ENCODE measurements around the gene GRAMD2A.
"Not testable (repeated sequence)": the region's sequence is repeated elsewhere in the genome, so short reads cannot be mapped to it uniquely, and the experiment has no call there.

Gene GRAMD2A

DNA sequence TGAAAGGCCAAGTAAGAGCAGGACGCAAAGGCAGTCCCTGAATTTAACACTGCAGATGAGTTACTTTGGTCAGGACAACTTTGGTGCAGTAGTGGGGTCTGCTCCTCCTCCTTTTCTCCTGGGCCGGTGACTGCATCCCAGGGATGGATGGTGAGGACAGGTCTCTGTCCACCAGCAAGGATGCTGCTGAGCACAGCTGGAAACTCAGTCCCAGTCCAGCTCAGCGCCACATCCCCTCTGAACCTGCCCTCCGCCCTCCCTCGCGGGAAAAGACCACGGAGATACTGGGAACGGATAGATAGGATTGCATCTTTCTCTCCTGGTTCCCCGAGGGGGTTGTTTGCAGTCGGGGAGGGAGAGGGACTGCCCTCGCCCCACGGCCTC, 13.8 kb downstream of the GRAMD2A start:
- no peak for DNase-seq

DNA sequence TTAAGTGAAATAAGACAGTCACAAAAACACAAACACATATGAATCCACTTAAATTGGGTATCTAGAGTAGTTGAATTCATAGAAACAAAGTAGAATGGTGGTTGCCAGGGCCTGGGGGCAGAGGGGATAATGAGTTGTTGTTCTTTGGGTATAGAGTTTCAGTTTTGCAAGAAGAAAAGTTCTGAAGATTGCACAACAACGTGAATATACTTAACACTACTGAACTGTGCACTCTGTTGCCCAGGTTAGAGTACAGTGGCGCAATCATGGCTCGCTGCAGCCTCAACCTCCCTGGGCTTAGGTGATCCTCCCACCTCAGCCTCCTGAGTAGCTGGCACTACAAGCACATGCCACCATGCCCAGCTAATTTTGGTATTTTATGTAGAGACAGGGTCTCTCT, 14.9 kb downstream of the GRAMD2A start:
- DNase-seq: no peak

DNA sequence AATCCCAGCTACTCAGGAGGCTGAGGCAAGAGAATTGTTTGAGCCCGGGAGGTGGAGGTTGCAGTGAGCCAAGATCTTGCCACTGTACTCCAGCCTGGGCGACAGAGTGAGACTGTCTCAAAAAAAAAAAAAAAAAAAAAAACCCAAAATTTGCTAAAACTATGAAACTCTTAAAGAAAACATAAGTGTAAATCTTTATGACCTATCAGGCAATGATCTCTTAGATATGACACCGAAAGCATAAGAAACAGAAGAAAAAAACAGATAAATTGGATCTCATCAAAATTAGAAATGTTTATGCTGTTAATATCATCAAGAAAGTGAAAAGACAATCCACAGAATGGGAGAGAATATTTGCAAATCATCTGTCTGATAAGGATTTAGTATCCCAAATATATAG, 15.3 kb downstream of the GRAMD2A start:
- DNase-seq: no peak

DNA sequence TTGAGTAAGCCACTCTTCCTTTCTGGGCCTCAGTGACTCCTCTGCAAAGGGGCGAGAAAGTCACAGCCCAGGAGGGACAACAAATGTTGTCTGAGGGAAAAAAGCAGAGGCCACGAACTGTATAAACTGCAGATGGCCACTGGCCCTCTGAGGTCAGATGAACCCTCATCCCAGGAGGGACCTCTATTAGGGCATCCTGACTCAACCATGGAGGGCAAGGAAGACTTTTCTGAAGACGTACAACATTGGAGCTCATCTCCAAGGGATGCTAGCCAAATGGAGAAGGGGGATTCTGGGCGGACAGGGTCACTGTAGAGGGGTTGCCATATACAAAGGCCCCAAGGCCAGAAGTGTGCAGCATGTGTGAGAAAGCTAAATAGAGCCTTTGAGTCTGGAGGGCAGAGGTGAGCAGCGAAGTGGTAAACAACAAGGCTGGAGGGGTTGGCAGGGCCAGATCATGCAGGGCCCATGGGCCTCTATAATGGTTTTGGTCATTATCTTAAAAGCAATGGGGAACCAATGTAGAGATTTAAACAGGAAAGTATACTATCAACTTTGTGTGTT, 16.7 kb downstream of the GRAMD2A start:
- no peak for DNase-seq

DNA sequence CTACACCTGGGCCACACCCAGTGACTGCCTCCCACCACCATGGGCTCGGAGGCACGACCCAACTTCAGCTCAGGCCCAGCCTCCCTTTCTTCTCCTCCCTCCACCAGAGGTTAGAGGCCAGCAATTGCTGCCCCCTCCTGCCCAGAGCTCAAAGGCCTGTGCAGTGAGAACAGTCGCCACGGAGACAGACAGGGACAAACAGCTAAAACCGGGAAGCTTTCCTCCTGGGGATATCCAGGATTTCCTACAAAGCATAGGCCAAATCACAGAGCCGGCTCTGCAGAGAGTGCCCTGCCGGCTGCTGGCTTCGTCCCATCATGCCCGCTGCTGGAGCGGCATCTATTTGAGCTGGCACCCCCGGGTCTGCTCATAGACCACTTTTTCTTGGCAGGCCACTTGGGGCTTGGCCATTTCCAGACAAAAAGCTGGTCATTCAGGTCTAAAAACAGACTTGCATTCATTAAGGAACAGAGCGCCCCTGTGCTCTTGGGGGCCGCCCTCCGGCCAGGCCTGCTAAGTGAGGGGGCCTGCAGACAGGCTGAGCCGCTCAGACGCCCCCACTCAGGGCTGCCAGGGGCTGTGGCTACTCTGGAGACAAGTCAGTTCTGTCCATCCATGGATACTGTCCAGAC, 17.5 kb downstream of the GRAMD2A start:
- DNase-seq: no peak

DNA sequence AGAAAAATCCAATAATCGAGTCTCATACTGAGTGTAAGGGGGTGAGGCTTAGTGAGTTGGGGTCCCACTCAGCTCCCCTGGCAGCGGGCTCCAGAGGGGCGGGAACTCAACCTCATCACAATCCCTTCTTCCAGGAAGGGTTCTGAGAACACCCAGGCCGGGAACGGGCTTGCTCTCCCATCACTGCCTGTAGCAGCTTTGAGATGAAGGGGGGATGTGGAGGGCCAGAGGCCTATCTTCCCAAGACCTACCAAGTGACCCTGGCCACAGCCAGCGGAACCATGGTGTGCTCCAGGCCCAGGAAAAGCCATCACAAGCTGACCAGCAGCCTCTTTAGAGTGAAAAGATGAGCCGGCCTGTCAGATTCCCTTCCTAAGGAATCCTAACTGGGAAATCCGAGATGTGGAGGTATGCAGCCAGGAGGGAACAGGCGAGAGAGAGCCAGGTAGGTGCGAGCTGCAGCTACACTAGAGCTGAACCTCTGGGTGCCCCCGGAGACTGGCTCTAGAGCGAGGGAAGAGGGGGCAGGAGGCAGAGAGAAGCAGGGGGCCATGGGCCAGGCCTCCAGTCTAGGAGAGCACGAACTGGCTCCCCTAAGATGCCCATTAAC, 18.5 kb downstream of the GRAMD2A start:
- DNase-seq: no peak

DNA sequence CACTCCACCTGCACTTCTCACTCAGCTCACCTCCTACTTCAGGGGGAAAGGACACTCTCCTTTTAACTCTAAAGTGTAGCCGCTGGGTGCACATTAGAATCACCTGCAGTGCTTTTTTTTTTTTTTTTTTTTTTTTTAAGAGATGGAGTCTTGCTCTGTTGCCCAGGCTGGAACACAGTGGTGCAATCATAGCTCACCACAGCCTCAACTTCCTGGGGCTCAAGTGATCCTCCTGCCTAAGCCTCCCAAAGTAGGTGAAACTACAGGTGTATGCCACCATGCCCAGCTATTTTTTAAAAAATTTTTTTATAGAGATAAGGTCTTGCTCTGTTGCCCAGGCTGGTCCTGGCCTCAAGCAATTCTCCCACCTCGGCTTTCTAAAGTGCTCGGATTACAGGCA, 20.8 kb downstream of the GRAMD2A start:
- no peak for DNase-seq

DNA sequence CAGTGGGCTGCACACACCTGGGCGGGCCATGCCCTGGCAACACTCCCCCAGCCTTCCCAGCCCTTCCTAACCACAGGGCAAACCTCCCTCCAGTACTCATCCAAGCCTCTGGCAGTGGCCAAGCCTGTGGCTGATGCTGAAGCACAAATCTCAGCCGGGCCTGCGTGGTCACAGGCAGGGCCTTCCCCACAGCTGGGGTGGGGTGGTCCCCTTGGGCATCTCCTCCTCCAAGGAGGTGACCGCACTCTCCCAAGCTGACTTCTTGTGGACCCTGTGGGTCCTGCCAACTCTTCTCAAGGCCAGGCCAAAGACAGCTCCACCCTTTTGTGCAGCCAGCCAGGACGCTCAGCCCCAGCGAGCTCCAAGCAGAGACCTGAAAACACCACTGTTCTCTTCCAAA, 21.4 kb downstream of the GRAMD2A start:
- DNase-seq: no peak

DNA sequence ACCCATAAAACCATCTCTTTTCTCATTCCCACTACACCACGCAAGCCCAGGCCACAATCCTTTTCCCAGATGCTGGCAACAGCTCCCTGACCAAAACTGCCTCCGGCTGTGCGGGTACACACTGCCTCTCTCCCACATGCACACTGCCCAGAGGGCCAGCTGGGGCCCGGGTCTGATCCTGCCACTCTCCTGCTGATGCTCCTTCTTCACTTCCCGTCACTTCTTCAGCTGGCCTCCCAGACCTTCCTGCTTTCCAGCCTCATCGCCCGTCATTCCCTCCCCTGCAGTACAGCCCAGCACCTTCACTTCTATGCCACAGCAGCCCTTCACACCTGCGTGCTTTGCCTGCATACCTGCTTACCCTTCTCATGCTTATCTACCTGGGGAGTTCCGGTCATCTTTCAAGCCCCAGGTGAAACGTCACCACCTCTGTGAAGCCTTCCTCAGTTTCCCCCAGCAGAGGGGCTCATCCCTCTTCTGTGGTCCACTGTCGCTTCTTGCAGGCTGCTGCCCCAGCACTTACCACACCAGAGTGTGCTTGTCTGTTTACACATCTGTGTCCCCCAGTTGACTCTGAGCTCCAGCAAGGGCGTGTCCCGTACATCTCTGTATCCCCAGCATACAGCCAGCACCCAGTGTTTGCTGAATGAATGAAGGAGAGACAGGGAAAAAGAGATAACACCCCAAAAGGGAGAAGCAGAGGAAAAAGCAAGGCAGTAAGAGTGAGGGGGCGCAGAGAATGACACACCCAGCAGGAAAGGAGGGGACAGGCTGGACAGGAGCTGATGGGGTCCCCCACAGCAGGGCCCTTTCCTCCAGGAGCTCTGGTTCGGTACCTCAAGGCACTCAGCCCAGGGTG, 22.2 kb downstream of the GRAMD2A start:
- no peak for DNase-seq

DNA sequence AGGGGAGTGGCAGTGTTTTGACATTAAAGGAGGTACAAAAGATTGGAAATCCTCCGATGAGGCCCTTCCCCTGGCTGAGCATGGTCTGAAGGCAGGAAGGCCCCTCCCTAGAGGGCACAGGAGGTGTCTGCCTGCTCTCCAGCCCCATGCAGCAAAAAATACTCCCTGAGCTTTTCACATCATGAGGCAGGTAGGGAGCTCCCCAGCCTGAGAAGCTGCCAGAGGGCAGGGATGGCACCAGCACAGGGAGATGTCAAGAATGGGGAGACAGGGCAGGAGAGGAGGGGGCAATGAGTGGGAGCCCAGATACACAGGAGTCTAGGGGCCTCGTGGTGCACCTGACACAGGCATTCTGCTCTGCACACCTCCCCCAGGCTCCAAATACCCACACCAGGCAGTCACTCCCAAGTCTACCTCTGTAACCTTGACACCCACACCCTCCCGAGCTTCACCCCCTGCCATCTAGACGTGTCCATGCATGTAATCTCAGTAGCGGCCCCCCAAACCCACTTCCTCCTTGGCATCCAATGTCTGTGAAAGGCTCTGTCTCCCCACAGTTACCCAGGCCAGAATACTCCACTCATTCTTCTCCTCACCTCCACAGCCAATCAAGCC, 22.9 kb downstream of the GRAMD2A start:
- no peak for DNase-seq

DNA sequence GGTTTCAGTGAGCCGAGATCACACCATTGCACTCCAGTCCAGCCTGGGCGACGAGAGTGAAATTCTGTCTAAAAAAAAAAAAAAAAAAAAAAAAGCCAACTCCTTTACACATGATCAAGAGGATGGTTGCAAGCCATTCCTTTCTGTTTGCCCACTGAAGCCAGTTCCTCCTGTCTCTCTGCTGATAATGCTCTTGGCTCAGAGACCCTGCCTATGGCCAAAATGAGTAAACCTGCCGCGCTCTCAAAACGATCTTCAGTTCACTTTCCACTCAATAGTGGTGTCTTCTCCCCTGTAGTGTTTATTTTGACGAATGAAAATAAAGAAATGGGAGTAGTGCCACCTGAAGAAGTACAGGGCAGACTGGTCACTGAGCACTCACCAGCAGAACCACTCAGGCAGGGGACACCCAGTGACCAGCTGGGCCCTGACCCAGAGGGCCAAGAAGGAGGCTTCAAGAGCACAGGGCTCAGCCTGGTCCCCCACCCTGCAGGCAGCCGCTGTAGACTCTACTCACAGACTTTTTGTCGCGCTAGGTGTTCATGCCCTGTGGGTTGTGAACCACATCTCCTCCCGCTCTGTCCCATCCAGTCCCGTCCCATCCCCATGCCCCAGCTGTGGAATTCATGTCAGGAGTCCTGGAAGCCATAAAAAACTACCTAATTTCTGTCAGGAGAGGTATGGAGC, 23.6 kb downstream of the GRAMD2A start:
- DNase-seq: no peak

DNA sequence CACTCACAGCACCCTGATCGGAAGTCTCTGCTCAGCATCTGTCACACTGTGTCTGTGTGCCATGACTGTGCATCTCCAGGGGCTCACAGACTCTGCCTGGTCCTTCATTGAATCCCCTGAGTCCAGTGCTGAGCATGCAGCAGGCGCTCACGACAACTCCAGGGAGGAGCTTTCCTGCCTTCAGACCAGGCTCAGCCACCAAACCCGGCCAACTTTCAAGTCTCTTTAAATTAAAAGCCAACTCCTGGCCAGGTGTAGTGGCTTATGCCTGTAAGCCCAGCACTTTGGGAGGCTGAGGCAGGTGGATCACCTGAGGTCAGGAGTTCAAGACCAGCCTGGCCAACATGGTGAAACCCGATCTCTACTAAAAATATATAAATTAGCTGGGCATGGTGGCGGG, 24.2 kb downstream of the GRAMD2A start:
- no peak for DNase-seq

DNA sequence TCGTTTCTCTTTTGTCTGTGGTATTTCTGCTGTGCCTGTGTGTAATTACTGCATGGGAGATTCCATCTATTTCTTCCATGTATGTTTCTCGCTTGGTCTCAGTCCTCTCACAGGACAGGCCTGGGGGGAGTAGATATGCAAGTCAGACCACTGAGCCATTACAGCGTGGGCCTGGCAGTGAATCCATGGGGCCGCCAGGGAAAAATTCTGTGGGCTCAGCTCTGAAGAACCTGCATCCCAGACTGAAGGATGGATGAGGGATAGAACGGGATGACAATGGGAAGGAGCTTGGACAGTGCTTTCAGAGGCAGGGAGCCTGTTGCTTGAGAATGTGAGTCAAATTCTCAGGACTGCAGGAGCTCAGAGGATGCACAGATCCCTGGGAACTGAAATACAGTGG, 24.8 kb downstream of the GRAMD2A start:
- no peak for DNase-seq

DNA sequence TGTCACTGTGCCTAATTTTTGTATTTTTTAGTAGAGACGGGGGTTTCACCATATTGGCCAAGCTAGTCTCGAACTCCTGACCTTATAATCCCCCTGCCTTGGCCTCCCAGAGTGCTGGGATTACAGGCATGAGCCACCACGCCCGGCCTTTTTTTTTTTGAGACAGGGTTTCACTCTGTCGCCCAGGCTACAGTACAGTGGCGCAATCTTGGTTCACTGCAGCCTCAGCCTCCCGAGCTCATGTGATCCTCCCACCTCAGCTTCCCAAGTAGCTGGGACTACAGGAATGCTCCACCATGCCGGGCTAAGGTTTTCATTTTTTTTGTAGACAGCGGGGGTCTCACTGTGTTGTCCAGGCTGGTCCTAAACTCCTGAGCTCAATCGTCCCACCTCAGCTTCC, 25.6 kb downstream of the GRAMD2A start:
- not testable (repeated sequence) for DNase-seq

DNA sequence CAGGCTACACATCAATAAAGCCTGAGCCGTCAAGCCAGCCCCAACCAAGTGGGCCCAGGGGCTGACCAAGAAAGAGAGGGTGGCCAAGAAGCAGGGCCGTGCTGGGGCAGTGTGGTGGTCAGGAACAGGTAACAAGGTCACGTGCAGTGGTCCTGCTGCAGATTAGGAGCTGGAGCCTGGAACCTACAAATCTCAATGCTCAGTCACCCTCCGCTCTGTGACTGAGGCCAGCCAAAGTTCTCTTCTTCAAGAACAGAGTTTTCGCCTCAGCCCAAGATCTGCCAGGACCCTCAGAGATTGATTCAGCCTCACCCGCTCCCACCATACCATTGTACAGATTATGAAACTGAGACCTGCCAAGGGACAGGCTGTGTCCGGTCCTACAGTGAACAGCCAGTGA, 26.9 kb downstream of the GRAMD2A start:
- no peak for DNase-seq

DNA sequence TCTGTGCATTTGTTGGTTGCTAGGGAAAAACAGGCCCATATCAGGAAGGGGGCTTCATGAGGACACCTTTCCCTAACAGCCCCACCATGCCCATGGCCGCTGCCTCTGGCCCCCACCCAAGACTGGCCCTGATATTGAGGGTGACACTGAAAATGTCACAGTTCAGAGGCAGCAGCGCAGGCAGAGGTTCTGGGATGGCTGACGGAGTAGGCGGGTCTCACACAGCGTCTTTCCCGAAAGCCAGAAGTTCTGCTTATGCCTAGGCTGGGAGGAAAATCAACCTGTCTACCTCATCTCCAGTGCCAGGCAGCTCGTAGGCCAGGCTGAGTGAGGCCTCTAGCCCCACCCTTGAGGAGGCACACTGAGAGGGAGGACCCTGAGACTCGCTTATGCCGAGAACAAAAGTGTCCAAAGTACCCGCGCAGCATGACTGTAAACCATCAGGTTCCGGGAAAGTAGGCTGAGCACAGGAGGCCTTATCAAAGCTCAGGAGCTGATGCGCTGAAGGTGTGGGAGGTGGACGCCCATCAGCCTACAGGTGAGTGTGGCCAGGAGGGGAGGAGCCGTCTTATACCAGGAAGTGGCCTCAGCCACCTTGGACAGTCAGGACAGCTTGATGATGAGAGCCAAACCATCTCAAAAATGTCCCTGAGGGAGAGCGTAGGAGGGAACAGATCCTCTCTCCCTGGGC, 27.5 kb downstream of the GRAMD2A start:
- no peak for DNase-seq

DNA sequence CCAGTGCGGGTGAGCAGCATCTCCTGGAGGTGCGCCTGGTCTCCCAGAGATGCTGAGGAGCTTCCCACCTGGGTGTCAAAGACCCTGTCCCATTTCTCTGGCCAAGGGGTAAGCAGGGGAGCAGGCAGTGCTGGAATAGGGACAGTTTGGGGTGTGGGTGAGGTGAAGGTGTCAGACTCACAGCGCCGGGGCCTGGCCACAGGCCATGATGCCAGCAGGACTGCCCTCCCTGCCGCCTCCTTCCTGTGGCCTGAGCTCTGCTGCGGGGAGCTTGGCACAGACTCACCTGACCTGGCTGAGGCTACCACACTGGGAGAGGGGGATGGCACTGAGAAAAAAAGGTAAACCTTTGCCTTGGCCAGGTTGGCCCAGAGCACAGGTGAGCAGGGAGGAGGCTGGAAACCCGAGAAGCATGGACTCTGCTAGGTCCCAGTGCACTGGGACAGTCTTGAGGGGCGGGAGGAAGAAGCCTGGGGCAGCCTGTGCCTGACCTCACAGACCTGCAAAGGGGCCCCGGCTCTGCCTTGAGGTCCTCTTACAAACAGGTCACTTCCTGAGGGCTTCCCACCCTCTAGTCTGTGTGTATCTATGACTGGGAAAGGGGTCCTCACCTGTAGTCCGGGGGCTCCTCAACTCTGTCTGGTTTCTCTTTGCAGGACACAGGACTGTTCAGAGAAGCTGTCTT, 28.2 kb downstream of the GRAMD2A start:
- DNase-seq: no peak

DNA sequence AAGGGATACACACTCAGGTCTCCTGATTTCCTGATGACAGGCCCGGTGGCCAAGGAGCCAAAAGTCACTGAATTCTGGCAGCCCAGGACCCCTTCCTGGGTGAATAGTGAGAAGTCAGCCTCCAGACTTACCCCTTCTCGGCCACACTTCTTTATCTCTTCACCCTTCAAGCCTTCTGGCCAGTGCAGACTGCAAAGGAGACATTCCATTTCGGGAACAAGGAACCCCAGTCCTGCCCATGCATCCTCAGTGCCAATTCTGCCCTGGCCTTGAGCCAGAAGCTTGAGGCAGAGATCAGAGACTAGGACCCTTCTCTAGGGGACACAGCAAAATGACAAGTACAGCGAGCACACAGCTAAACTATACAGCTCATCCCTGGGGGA, 28.8 kb downstream of the GRAMD2A start:
- no peak for DNase-seq

DNA sequence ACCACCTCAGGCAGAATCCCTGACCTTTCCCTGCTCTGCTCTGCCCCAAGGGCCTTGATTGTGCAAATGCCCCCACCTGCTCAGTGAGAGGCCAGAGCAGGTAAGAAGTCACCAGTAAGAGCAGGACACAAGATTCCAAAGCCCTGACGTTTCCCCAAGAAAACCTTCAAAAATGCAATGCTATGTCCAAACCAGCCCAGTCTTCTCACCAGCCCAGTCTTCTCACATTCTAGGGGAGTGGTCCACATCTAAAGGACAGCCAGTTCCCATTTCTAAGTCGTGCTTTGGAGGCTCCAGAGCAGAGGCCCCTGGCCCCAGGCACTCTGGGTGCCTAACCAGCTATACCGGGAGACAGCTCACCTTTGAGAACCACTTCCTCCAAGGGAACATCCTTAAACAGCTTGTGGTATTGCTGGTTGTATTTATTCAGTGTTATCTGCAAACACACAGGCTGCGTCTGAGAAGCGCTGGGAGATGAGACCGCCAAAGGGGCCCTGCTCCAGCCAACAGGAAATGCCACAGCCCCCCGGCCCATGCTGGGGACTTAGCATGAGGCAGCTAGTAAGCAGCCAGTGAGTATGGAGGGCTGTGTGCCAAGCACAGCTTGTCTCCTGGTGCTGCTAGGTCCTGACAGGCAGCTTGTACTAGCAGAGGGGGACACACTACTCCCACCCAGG, 29.3 kb downstream of the GRAMD2A start:
- DNase-seq: peak; percentile 38 to 52

DNA sequence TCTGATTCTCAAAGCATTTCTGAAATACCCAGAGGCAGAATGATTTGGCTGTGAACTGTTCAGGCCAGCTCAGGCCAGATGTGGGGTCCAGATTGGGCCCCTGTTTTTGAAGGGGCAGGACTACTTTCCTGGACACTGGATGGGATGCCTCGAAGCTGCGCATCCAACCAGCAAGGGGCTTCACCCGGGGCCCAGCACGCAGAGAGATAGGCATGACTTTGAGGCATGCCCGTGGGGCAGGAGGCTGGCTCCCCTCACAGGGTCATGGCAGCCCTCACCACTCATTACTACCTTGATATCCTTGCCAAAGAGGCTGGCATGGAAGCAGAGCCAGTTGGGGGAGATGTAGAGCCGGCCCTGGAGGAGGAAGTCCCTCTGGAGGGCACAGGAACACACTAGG, 30.1 kb downstream of the GRAMD2A start:
- DNase-seq: no peak

All from Kasumi-1 (cell line).